Kidney (tissue), 14 donors: ENCODE data around the gene CRCP. TPM values are rescaled to one million over a fixed set of nuclear protein-coding genes. Genes with fewer than 3 reads are reported as not detected.
"Not testable (repeated sequence)": the region's sequence is repeated elsewhere in the genome, so short reads cannot be mapped to it uniquely, and the experiment has no call there.

ENCODE experiments used
- DNase-seq, 5 donors: peaks; one replicate each; pipeline ENCODE4 v3.0.0-alpha.2; 2013 to 2020
- FAIRE-seq: peaks from 2 replicates; lab custom pipeline; 2012; peaks lifted over from hg19 to GRCh38; lab: Jason Lieb, UNC
- H3K27ac ChIP-seq, 2 donors: one replicate each; pipeline ENCODE4 v1.7.0; 2013; ENCODE audit warnings: low read depth in 2 of 2, low read length in 2 of 2, inconsistent platforms in 1 of 2
- H3K27me3 ChIP-seq: one replicate; pipeline ENCODE4 v1.7.1; 2013; ENCODE audit warnings: low read length, inconsistent platforms; ENCODE audit not compliant: control insufficient read depth, insufficient read depth
- H3K36me3 ChIP-seq, 3 donors: one replicate each; pipeline versions ENCODE4 v1.7.0 to v1.7.1; 2013; ENCODE audit warnings: low read length in 3 of 3, control low read depth in 1 of 3, inconsistent platforms in 1 of 3; ENCODE audit not compliant: insufficient read depth in 3 of 3, control insufficient read depth in 2 of 3
- H3K4me1 ChIP-seq, 3 donors: one replicate each; pipeline versions ENCODE4 v1.7.0 to v1.7.1; 2013; ENCODE audit warnings: low read length in 3 of 3, inconsistent platforms in 1 of 3, low read depth in 1 of 3; ENCODE audit not compliant: control insufficient read depth in 2 of 3, insufficient read depth in 2 of 3
- H3K4me3 ChIP-seq, 3 donors: one replicate each; pipeline versions ENCODE4 v1.7.0 to v1.8.1; 2013; ENCODE audit warnings: low read length in 3 of 3, control low read depth in 1 of 3, inconsistent platforms in 1 of 3
- H3K9ac ChIP-seq, 3 donors: one replicate each; pipeline versions ENCODE4 v1.7.0 to v1.7.1; 2013; ENCODE audit warnings: low read length in 3 of 3, control low read depth in 1 of 3, inconsistent platforms in 1 of 3
- H3K9me3 ChIP-seq, 3 donors: one replicate each; pipeline versions ENCODE4 v1.7.0 to v1.7.1; 2013; ENCODE audit warnings: low read length in 3 of 3, control low read depth in 1 of 3, inconsistent platforms in 1 of 3; ENCODE audit not compliant: control insufficient read depth in 2 of 3, insufficient read depth in 1 of 3
- intact Hi-C: fragments of 100-400 bp; cut with DNase I; formaldehyde crosslinking; loops from one replicate; pipeline ENCODE4 v1.11.1; 2022
- polyA plus RNA-seq: library from polyadenylated mRNA; stranded (reverse); fragments of 350-450 nt; fragmentation: Illumina TruSeq; extraction: RNeasy Lipid Tissue Mini Kit (QIAGEN cat#74804); gene quantifications from one replicate; pipeline ENCODE4 v1.2.3, GENCODE V29; 2014; ENCODE audit warnings: low read depth, low replicate concordance; ENCODE audit not compliant: insufficient read depth
- total RNA-seq: library from RNA; stranded (reverse); fragmentation: NEBNext Ultra II Directional; extraction: Animal tissue kit (Norgen Biotek cat#: 25700); gene quantifications from one replicate; pipeline ENCODE4 v1.2.1, GENCODE V29; 2021
- TF ChIP-seq, protein P1 (sequence below): IDR thresholded peaks from 3 replicates; pipeline ENCODE4 v1.5.1; 2012; ENCODE audit warnings: mild to moderate bottlenecking, moderate library complexity, borderline replicate concordance; ENCODE audit not compliant: insufficient read depth; ENCODE audit errors: extremely low read depth
- donor health status: control.
- donor health status: control.
- donor health status: control.
- donor health status: control.
- donor health status: control.
- donor health status: DM: yes; HTN: yes; CAD: no.
- donor health status: Normal renal cell carcinoma (clear cell type).

The CRCP gene
- total and polyA plus RNA-seq, 2 donors from 2014 or later = 16.8 to 35.8 TPM

- TF ChIP-seq, protein P1, sequence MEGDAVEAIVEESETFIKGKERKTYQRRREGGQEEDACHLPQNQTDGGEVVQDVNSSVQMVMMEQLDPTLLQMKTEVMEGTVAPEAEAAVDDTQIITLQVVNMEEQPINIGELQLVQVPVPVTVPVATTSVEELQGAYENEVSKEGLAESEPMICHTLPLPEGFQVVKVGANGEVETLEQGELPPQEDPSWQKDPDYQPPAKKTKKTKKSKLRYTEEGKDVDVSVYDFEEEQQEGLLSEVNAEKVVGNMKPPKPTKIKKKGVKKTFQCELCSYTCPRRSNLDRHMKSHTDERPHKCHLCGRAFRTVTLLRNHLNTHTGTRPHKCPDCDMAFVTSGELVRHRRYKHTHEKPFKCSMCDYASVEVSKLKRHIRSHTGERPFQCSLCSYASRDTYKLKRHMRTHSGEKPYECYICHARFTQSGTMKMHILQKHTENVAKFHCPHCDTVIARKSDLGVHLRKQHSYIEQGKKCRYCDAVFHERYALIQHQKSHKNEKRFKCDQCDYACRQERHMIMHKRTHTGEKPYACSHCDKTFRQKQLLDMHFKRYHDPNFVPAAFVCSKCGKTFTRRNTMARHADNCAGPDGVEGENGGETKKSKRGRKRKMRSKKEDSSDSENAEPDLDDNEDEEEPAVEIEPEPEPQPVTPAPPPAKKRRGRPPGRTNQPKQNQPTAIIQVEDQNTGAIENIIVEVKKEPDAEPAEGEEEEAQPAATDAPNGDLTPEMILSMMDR = no peak
- H3K4me1 ChIP-seq = peaks cover 0 to 12% (median 12%) of the 10 kb centered on the region in 3 donors
- no peak for FAIRE-seq
- H3K9me3 ChIP-seq = no peaks in the 10 kb centered on the region
- H3K36me3 ChIP-seq = peaks cover 0 to 14% (median 4%) of the 10 kb centered on the region in 3 donors
- H3K9ac ChIP-seq = no peak overlapping the region
- H3K27me3 ChIP-seq = no peaks in the 10 kb centered on the region
- DNase-seq = peak in 2 of 5 donors; percentile 17 to 53
- intact Hi-C loops = no loop called here
- H3K4me3 ChIP-seq = no peak overlapping the region
- peak overlapping the region; percentile 47 to 67 for H3K27ac ChIP-seq
Observed at GRCh38 chr7:66152371-66153191, 37.9 kb downstream of the CRCP start.

DNA sequence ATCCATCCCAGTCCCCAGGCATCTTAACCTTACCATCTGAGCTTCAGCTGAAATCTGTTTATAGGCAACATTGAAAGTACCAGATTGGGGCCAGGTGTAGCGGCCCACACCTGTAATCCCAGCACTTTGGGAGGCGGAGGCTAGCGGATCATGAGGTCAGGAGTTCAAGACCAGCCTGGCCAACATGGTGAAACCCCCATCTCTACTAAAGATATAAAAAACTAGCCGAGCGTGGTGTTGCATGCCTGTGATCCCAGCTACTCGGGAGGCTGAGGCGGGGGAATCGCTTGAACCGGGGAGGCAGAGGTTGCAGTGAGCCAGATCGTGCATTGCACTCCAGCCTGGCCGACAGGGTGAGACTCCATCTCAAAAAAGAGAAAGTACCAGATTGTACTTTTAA is 39.0 kb downstream of the CRCP start:
- TF ChIP-seq, protein P1 = no peak
- H3K9me3 ChIP-seq = no peaks in the 10 kb centered on the region
- H3K27me3 ChIP-seq = no peaks in the 10 kb centered on the region
- H3K27ac ChIP-seq = no peak overlapping the region
- H3K9ac ChIP-seq = no peak overlapping the region
- FAIRE-seq = no peak
- intact Hi-C loops = no loop called here
- DNase-seq = no peak
- peaks cover 0 to 12% (median 12%) of the 10 kb centered on the region in 3 donors for H3K4me1 ChIP-seq
- peaks cover 3 to 13% (median 4%) of the 10 kb centered on the region in 3 donors for H3K36me3 ChIP-seq
- H3K4me3 ChIP-seq = no peak overlapping the region

GRCh38 chr7:66156035-66156434 is 41.4 kb downstream of the CRCP start:
- intact Hi-C loops, H3K4me1 ChIP-seq, H3K27ac ChIP-seq, H3K27me3 ChIP-seq, DNase-seq, FAIRE-seq, H3K9ac ChIP-seq, H3K4me3 ChIP-seq, H3K9me3 ChIP-seq: not testable (repeated sequence)
- peaks cover 3 to 13% (median 4%) of the 10 kb centered on the region in 3 donors for H3K36me3 ChIP-seq

DNA sequence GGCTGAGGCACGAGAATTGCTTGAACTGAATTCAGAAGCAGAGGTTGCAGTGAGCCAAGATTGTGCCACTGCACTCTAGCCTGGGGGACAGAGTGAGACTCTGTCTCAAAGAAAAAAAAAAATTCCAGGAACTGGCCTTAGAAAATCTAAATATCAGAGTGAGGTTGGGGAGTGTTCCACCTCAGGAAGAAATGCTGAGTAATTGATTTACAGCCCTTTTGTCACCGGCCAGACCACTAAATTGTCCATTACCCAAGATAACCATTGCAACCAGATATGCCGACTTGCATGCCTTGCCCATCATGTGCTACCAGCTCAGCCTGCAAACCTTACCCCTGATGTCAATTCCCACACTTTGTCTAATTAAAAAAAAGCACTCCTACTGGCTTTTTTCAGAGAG is 42.4 kb downstream of the CRCP start:
- TF ChIP-seq, protein P1 = no peak
- DNase-seq = peak in 3 of 5 donors; percentile 31 to 58 (median 50)
- intact Hi-C loops = no loop called here
- H3K36me3 ChIP-seq = peaks cover 3 to 13% (median 4%) of the 10 kb centered on the region in 3 donors
- H3K27me3 ChIP-seq = no peaks in the 10 kb centered on the region
- no peak for FAIRE-seq
- peaks cover 0 to 8% (median 4%) of the 10 kb centered on the region in 3 donors for H3K4me1 ChIP-seq
- H3K4me3 ChIP-seq = no peak overlapping the region
- no peaks in the 10 kb centered on the region for H3K9me3 ChIP-seq
- H3K9ac ChIP-seq = no peak overlapping the region
- no peak overlapping the region for H3K27ac ChIP-seq
